Myocyte (in vitro differentiated cells): ENCODE results near the gene LHX5. TPM values are rescaled to one million over a fixed set of nuclear protein-coding genes. Genes with fewer than 3 reads are reported as not detected.
"Not testable (repeated sequence)": the region's sequence is repeated elsewhere in the genome, so short reads cannot be mapped to it uniquely, and the experiment has no call there.

ENCODE experiments used
- DNase-seq: peaks from one replicate; pipeline ENCODE4 v3.0.0-alpha.2; 2012; ENCODE audit warnings: low read depth
- polyA plus RNA-seq: library from polyadenylated mRNA; unstranded; fragments of >200 nt; gene quantifications from one replicate; pipeline ENCODE4 v1.2.1, GENCODE V29; 2012; ENCODE audit warnings: missing spikeins
- total RNA-seq: library from RNA; depleted of rRNA; stranded (reverse); fragments of >200 nt; gene quantifications from 2 replicates; pipeline ENCODE4 v1.2.3, GENCODE V29; 2014

The LHX5 gene
- not detected in 2 replicates for total RNA-seq
- polyA plus RNA-seq: not detected

- DNase-seq: no peak
These were observed at the start of gene LHX5 for GRCh38 chr12:113471619-113472171. Gene LHX5 (minus strand): TSS chr12:113471871. CDS start chr12:113471498, 373 bp downstream.

GRCh38 chr12:113519464-113520307, 48.0 kb upstream of the LHX5 start:
- no peak for DNase-seq

GRCh38 chr12:113515082-113515856, 43.6 kb upstream of the LHX5 start:
- no peak for DNase-seq

GRCh38 chr12:113514602-113515001, 42.9 kb upstream of the LHX5 start:
- no peak for DNase-seq

- DNase-seq: no peak
These were observed 40.9 kb upstream of the LHX5 start for GRCh38 chr12:113512568-113512967.

GRCh38 chr12:113506867-113507266, 35.2 kb upstream of the LHX5 start:
- no peak for DNase-seq

DNA sequence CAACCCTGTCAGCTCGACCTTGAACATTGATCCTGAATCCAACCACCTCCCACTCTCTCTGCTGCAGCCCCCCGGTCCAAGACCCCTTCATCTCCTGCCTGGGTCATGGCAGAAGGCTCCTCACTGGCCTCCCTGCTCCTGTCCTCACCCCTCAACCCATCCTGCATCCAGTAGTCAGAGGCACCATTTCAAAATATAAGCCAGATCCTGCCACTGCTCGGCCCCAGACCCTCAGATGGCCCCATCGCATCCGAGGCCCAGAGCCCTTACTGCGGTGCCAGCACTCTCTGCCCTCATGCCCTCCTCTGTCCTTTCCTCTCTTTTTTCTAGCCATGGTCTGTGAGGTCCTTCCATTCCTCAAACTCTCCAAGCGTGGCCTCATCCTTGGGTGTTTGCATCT, 34.3 kb upstream of the LHX5 start:
- DNase-seq: no peak

DNA sequence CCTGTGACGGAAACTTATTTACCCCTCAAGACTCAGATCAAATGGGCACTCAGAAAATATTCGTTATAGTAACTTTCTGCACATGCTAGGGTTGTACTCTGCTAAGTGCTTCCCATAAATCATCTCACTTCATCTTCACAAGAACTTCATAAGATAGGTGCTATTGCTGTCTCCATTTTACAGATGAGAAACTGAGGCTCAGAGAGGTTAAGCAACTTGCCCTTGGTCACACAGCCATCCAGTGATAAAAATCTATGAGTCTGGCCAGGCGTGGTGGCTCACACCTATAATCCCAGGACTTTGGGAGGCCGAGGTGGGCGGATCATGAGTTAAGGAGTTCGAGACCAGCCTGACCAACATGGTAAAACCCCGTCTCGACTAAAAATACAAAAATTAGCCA, 33.2 kb upstream of the LHX5 start:
- no peak for DNase-seq

DNA sequence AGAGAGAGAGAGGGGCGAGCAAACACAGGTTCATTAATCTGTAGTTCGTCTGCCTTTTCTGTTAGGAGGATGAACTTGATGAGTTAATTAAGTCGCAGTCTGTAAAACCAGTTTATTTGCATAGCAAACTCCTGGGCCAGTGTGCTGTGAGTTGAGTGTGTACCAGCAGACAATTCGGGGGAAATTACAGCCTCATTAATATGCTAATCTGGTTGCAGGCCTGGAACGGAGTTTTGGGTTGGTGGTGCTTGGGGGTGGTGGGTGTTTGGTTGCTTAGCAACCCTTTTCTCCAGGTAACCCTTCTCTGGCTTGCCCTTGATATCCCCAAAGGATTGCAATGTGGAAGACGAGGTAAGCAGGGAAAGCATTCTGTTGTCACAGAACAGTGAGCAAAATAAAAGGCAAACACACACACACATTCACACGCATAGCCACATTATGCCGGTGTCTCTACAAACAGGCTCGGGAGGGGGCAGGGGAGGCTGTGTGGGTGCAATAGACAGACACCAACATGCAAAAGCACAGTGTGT, 29.2 kb upstream of the LHX5 start:
- no peak for DNase-seq

DNA sequence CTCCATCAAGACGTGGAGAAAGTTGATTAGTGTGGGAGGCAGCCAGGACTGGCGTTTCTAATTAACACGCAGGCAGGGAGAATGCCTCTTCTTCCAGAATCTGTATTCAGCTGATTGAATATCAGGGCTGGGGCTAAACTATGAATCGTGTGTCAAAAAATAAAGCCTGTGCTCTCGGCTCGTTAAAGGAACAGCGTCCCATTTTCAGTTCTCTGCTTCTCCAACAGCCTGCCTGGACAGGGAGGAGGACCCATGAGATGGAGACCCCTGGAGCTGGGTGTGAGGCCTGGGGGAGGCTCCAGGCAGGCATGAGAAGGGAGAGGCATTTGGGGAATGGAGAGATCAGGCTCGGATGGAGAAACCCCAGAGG, 28.6 kb upstream of the LHX5 start:
- no peak for DNase-seq

- no peak for DNase-seq
These were observed 26.8 kb upstream of the LHX5 start for GRCh38 chr12:113498490-113498889.

DNA sequence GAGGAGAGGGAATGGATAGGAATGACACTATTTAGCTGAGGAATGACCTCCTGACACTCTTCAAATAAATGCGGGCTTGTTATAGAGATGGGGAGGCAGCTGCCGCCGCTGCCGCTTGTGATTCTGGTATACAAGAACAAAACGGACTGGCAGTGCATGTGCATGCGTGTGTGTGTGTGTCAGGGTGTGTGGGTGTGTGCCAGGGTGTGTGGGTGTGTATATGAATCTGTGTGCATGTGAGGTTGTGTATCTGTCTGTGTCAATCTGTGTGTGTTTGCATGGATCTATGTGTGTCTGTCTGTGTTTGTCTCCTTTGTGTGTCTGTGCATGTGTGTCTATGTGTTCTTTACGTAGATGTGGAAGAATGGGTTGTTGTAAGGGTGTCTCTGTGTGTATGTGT, 26.0 kb upstream of the LHX5 start:
- no peak for DNase-seq

- DNase-seq: not testable (repeated sequence)
These were observed 24.3 kb upstream of the LHX5 start for GRCh38 chr12:113495941-113496340.

DNA sequence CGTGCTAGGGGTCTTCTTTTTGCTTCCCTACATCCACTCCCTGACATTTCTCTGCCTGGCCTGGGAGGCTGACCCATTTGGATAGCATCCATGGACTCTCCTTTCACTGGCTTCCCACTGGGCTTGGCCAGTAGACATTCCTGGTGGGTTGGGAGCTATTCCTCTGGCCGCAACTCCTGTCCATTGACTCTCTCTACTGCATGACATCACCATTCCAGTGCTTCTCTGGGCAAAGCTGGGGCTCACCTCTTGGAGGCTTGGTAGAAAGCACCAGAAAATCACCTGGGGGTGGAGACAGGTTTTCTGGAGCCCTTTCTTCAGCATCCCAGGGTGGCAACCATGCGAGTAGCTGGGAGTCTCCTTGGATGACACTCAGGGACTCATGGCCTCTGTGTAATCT, 16.7 kb upstream of the LHX5 start:
- DNase-seq: no peak

DNA sequence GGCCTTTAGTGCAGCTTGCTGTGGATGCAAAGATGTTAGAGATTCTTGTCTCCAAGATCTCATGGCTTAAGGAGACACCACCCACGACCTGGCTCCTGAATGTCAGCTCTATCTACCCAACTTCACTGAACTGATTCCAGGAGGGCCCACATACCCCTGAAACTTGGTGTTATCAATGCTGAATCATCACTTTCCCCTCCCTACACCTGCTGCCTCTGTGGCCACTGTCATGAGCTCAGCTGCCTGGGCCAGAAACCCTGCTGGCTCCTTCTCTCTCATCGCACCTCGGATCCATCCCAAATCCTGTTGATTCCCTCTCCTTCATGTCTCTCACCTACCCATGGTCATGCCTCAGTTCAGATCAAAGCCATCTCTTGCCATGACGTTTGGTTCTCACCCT, 15.1 kb upstream of the LHX5 start:
- DNase-seq: no peak

- DNase-seq: no peak
These were observed 13.7 kb upstream of the LHX5 start for GRCh38 chr12:113485330-113485729.

- no peak for DNase-seq
These were observed 10.7 kb upstream of the LHX5 start for GRCh38 chr12:113482334-113482733.

DNA sequence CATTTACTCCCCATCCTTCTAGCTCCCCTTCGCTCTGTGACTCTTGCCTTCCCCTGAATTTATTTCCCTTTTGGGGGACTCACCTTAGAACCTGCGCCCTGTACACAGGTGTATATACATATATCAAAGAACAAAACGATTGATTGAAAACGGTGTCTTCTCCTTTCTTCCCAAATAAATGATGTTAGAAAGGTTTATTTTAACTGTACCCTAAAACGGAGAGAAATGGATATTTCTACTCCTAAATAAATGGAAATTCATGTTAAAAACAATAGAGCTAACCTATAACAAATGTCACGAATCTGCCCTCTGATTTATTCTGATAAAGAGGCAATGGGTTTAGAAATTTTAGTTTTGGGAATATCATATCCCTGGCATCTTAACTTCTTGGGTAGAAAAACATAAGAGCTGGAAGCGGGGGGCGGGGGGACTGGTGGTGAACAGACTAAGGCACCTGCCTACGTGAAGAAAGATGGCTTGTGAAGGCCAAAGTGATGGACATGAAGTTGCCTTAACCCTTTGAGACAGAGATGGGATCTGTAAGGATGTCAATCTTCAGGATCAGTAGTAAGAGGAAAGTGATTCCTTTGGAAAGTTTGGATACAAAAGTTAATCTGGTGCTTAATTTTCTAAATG, 8.8 kb upstream of the LHX5 start:
- no peak for DNase-seq

DNA sequence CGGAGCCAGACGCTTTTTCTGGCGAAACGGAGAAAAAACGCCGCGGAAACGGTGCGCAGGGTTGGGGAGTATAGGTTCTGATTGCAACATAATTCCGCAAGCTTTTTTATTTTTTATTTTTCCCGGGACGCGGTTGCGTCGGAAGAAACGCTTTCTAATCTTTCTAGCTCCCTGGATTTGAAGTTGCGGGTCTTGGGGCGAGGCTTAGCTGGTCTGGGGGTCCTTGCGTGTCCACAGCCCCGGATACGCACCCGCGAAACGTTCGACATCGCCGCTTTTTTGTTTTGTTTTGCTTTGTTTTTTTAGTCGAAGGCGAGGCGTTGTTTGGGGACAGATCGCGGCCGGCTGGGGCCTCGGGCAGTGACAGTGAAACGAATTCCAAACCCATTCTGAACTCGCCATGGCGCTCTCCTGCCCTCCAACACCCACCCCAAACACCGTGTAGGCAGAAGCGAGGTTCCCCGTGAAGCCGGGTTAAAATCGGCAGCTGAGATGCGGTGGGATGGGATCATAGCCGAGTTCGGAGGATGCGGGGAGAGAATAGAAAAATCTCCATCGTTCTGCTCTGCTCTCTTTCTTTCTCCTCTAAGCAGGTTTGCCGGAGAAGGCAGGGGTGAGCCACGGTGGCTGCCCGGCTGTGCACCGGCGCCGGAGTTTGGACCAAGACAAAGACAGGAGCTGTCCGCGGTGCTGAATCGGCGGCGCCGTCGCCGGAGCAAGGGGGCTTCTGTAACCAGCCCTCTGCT, 8.1 kb upstream of the LHX5 start:
- peak; percentile 54 for DNase-seq

GRCh38 chr12:113479216-113479589, 7.5 kb upstream of the LHX5 start:
- no peak for DNase-seq
